ENCODE results near the gene TMBIM1.

DNA sequence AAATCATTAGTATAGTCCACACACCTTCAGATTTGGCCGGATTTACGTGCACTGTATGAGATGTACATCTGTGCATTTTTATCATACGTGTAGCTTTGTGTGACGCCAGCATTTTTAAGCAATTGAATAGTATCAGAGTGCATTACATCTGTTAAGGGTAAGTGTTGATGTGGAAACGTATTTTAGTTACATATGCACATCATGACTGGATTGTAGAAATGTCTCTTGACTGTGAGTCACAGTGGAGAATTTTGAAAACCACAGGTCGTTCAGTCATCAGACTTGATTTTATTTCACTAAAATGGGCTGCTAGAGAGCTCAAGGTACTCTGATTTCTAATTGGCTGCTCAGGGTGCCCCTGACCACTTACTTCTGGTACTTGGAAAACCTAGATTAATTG, 36.9 kb downstream of the TMBIM1 start:
- TF ChIP-seq, protein P1, sequence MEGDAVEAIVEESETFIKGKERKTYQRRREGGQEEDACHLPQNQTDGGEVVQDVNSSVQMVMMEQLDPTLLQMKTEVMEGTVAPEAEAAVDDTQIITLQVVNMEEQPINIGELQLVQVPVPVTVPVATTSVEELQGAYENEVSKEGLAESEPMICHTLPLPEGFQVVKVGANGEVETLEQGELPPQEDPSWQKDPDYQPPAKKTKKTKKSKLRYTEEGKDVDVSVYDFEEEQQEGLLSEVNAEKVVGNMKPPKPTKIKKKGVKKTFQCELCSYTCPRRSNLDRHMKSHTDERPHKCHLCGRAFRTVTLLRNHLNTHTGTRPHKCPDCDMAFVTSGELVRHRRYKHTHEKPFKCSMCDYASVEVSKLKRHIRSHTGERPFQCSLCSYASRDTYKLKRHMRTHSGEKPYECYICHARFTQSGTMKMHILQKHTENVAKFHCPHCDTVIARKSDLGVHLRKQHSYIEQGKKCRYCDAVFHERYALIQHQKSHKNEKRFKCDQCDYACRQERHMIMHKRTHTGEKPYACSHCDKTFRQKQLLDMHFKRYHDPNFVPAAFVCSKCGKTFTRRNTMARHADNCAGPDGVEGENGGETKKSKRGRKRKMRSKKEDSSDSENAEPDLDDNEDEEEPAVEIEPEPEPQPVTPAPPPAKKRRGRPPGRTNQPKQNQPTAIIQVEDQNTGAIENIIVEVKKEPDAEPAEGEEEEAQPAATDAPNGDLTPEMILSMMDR (IDR thresholded peaks at IDR 0.05), result no peak
- TF ChIP-seq FOSL2 (IDR thresholded peaks at IDR 0.05; ENCODE audit: borderline replicate concordance, low read depth), result no peak
- no peak for TF ChIP-seq FOXM1 (IDR thresholded peaks at IDR 0.05; ENCODE audit: low read depth)
- TF ChIP-seq, protein P2, sequence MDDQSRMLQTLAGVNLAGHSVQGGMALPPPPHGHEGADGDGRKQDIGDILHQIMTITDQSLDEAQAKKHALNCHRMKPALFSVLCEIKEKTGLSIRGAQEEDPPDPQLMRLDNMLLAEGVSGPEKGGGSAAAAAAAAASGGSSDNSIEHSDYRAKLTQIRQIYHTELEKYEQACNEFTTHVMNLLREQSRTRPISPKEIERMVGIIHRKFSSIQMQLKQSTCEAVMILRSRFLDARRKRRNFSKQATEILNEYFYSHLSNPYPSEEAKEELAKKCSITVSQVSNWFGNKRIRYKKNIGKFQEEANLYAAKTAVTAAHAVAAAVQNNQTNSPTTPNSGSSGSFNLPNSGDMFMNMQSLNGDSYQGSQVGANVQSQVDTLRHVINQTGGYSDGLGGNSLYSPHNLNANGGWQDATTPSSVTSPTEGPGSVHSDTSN (IDR thresholded peaks at IDR 0.05), result no peak
